Gastroesophageal sphincter (tissue), 3 donors: ENCODE results near the gene ZBTB4.

Source experiments
- POLR2A ChIP-seq, 2 donors: fragments of 450-650 bp; IDR thresholded peaks; one replicate each; pipeline ENCODE4 v1.6.1; 2017; ENCODE audit warnings: antibody characterized with exemption in 2 of 2, mild to moderate bottlenecking in 2 of 2, moderate library complexity in 1 of 2
- POLR2AphosphoS5 ChIP-seq: sonication (generic); formaldehyde crosslinking; IDR thresholded peaks from one replicate; pipeline ENCODE4 v1.6.1; 2017; ENCODE audit warnings: antibody characterized with exemption
- TF ChIP-seq, protein P1 (sequence below), 4 experiments: fragments of 200-600 bp in 2 of 4; fragments of 450-650 bp in 2 of 4; sonication (generic) in 1 of 4; IDR thresholded peaks; one replicate each; pipeline ENCODE4 v1.5.1; 2017 to 2019; ENCODE audit warnings: antibody characterized with exemption in 4 of 4, mild to moderate bottlenecking in 2 of 4, moderate library complexity in 2 of 4

DNA sequence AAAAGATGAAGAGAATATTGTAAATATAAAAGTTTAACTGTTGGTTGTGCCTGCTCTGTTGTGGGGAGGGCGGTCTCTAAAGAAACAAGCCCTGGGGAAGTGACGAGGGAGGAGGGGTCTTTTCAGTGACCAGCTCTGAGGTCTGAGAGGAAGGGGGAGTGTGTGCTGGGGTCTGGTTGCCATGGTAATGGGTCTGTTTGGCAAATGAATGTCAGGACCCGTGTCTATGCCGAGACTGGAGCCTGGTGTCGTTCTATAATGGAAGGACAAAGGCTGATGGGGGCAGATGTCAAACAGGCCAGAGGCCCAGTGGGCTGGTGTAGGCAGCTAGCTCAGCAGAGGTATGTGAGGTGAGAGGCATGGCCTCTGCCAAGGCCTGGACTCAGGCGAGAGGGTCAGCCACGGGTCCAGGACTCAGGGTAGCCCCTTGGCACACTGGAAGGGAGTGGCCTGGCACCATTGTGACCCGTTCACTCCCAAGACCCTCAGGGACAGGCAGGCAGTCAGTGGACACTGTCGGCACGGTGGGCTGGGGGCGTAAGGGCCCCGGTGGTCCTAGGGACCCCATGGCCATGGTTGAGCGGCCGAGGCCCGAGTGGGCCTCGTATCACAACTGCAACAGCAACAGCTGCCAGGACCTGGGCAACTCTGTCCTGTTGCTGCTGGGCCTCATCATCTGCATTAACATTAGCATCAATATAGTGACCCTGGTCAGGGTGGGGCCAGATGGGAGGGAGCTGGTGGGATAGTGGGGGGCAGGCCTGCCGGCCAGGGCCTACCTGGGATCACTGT is 59.4 kb downstream of the ZBTB4 start, which contains the start of gene SPEM1:
- TF ChIP-seq POLR2AphosphoS5 (no peak), POLR2A (IDR thresholded peaks at IDR 0.05) (no peak)
- TF ChIP-seq, protein P1, sequence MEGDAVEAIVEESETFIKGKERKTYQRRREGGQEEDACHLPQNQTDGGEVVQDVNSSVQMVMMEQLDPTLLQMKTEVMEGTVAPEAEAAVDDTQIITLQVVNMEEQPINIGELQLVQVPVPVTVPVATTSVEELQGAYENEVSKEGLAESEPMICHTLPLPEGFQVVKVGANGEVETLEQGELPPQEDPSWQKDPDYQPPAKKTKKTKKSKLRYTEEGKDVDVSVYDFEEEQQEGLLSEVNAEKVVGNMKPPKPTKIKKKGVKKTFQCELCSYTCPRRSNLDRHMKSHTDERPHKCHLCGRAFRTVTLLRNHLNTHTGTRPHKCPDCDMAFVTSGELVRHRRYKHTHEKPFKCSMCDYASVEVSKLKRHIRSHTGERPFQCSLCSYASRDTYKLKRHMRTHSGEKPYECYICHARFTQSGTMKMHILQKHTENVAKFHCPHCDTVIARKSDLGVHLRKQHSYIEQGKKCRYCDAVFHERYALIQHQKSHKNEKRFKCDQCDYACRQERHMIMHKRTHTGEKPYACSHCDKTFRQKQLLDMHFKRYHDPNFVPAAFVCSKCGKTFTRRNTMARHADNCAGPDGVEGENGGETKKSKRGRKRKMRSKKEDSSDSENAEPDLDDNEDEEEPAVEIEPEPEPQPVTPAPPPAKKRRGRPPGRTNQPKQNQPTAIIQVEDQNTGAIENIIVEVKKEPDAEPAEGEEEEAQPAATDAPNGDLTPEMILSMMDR (IDR thresholded peaks at IDR 0.05) = no peak
